Measurements from ENCODE around the gene ADARB1.

DNA sequence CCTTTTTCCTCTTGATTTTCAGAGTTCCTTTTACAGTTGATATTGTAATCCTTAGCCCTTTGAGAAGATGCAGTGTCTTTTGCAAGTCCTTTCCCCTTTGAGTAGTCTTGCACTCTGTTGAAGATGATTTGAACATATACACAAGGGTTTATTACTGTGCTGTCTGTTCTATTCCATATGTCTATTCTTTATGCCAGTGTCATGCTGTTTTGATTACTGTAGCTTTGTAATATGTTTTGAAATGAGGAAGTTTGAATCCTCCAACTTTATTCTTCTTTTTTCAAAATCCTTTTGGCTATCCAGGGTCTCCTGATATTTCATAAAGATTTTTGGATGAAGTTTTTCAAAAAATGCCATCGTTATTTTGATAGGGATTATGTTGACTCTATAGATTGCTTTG is 112.3 kb downstream of the ADARB1 start:
- TF ChIP-seq CTCF (IDR thresholded peaks at IDR 0.05) (no peak), EZH2phosphoT487 (IDR thresholded peaks at IDR 0.05) (no peak), EZH2 (IDR thresholded peaks at IDR 0.05) (no peak)
